ENCODE data around the gene SDHC. TPM values are rescaled to one million over a fixed set of nuclear protein-coding genes. Genes with fewer than 3 reads are reported as not detected.

SDHC gene
- total RNA-seq, 1 donor from 2014 or later: 171 TPM

DNA sequence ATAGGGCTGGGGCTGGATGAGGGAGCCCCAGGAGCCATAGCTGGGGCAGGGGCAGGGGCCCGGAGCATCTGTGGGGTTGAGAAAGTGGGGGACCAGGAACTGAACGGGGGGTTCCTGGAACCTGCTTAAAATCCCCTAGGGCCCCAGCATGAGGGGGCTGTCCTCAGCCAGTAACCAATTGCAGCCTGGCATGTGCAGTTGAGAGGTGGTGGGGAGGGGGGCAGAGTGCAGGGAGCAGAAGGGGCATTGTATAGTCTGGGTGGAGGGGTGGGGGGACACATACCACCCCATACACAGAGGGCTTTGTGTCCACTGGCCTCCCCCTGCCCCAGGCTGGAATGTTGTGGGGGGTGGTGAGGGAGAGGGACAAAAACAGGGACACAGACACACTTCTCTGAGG is 4.3 kb upstream of the SDHC start, which contains the start of gene MPZ:
MPZ (minus strand) TSS at position 101 of the 400 bp plus-strand sequence; CDS start at position 38, 63 bp downstream.
- intact Hi-C loops (cut with micrococcal nuclease): loop anchor here (5.0 to 10.0 kb wide), 3 partner anchors 193 to 435 kb away; partner anchors contain the start of genes DUSP12, NIT1, PFDN2 and USF1

- intact Hi-C loops (cut with micrococcal nuclease): loop anchor here (5.0 to 10.0 kb wide), 2 partner anchors 194 to 433 kb away; partner anchors contain the start of genes DUSP12, NIT1 and PFDN2
Measured at GRCh38 chr1:161311595-161312181, 2.5 kb upstream of the SDHC start.

DNA sequence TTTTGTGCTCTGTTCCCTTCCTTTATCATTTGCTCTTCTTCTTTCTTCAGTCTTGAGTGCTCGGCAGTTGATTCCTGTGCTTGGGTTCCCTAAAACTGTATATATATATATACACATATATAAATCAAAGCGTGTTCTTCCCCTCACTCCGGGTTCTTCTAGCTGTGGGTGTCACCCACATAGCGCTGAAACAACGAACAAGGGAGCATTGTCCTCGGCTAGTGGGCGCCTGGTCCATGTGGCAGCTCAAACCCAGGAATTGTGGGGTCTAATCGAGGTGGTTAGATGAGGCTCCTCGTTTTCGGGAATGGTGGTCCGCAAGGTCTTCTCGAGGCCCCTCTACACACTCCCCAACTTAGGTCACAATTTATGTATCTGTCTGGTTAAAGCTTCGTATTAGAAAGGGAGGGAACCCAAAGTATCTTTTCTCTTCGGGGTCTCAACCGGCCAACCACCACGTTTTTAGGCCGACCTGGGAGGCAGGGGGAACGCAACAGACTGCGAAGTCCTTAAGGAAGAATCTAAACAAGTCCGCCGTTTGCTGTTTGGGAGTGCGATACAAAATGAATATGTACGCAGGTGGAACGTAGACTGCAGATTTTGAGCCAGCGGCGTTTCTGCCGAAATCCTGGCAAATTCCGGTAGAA is 504 bp upstream of the SDHC start:
- intact Hi-C loops (cut with micrococcal nuclease): loop anchor here (1.0 to 10.0 kb wide), 6 partner anchors 7 to 431 kb away; partner anchors contain the start of genes DUSP12, NDUFS2, NIT1 and PFDN2

DNA sequence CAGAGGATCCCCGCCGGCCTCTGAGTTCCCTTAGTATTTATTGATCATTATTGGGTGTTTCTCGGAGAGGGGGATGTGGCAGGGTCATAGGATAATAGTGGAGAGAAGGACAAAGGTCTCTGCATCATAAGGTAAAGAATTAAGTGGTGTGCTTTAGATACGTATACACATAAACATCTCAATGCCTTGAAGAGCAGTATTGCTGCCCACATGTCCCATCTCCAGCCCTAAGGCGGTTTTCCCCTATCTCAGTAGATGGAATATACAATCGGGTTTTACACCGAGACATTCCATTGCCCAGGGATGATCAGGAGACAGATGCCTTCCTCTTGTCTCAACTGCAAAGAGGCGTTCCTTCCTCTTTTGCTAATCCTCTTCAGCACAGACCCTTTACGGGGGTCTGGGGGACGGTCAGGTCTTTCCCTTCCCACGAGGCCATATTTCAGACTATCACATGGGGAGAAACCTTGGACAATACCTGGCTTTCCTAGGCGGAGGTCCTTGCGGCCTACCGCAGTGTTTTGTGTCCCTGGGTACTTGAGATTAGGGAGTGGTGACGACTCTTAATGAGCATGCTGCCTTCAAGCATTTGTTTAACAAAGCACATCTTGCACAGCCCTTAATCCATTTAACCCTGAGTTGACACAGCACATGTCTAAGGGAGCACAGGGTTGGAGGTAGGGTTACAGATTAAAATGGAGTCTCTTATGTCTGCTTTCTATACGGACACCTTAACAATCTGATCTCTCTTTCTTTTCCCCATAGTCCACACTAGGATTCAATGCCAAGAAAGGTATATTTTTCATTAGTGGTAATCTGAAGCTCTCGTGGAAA is 1.9 kb downstream of the SDHC start:
- intact Hi-C loops (cut with micrococcal nuclease): loop anchor here (2.0 to 10.0 kb wide), 2 partner anchors 67 to 429 kb away; partner anchors contain the start of gene DUSP12

- intact Hi-C loops (cut with micrococcal nuclease): no loop called here
Measured at GRCh38 chr1:161324020-161324419, 9.8 kb downstream of the SDHC start.

GRCh38 chr1:161330346-161330745 is 16.2 kb downstream of the SDHC start:
- intact Hi-C loops (cut with micrococcal nuclease): no loop called here

DNA sequence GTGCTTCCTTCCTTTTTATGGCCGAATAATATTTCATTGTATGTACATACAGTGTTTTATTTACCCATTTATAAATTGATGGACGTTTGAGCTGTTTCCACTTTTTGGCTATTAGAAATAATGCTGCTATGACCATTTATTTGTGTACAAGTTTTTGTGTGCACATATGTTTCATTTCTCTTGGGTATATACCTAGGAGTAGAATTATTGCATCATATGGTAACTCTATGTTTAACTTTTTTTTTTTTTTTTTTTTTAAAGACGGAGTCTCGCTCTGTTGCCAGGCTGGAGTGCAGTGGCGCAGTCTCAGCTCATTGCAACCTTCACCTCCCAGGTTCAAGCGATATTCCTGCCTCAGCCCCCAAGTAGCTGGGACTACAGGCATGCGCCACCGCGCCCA is 19.0 kb downstream of the SDHC start:
- intact Hi-C loops (cut with micrococcal nuclease): no loop called here

GRCh38 chr1:161335796-161336195 is 21.6 kb downstream of the SDHC start:
- intact Hi-C loops (cut with micrococcal nuclease): no loop called here

- intact Hi-C loops (cut with micrococcal nuclease): no loop called here
Measured at GRCh38 chr1:161342177-161342576, 28.0 kb downstream of the SDHC start.

DNA sequence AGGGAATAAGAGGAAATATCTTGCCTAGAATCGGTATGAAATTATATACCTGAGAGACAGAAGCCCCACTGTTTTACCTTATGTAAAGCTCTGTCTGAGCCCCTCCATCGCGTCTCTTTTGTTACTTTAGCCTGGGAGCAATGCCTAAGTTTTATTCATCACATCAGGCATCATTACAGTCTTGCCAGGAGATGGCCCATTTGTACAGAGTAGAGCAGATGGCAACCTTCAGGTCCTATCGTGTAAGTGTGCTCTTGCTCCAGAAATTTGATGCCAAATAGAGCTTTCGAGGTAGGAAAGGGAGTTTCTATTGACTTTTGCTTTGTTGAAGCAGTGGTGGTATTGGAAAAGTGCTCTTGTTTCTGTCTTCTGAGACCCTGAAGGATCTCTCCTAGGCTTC is 28.6 kb downstream of the SDHC start:
- intact Hi-C loops (cut with micrococcal nuclease): no loop called here

- intact Hi-C loops (cut with micrococcal nuclease): no loop called here
Measured at GRCh38 chr1:161350671-161351070, 36.5 kb downstream of the SDHC start.

DNA sequence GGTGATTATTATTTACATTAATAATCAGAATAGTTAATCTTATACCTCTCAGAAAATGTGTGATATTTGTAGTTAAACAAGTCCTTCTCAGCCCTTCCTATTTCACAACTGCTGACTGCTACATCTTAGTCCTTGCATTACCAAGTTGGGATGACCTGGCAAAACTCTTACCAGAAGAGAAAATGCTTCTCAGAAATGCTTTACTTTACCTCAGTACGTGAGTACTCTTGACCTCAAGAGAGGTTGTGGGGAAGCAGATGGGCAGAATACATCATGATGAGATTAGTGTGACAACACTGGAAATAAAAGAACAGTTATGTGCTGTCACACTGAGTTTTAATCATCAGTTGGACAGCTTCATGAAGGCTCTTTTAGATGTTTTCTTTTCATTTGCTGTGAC is 37.3 kb downstream of the SDHC start:
- intact Hi-C loops (cut with micrococcal nuclease): no loop called here

GRCh38 chr1:161357073-161357472 is 42.9 kb downstream of the SDHC start:
- intact Hi-C loops (cut with micrococcal nuclease): no loop called here

GRCh38 chr1:161359291-161359690 is 45.1 kb downstream of the SDHC start:
- intact Hi-C loops (cut with micrococcal nuclease): no loop called here

- intact Hi-C loops (cut with micrococcal nuclease): no loop called here
Measured at GRCh38 chr1:161364332-161364731, 50.2 kb downstream of the SDHC start.

GRCh38 chr1:161365207-161365606 is 51.0 kb downstream of the SDHC start:
- intact Hi-C loops (cut with micrococcal nuclease): no loop called here

- intact Hi-C loops (cut with micrococcal nuclease): no loop called here
Measured at GRCh38 chr1:161367684-161368400, 53.7 kb downstream of the SDHC start, which contains the start of gene CFAP126. Gene CFAP126 (minus strand): TSS chr1:161367876. CDS start chr1:161367868, 8 bp downstream.

DNA sequence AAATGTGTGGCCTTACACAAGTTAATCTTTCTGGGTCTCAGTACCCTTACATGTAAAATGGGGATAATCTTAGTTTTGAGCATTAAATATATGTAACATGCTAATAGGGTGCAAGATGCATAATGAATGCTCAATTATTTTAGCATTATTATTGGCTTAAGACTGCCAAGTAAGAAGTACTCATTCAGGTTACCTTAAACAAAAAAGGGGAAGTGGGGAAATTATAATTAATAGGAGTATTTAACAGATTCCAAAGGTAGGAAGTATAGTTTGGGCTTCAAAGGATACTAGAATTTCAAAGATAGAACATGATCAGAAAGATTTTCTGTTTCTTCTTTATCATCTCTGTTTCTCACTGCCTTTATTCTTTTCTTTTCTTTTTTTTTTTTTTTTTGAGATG is 59.3 kb downstream of the SDHC start:
- intact Hi-C loops (cut with micrococcal nuclease): no loop called here

GRCh38 chr1:161374373-161374772 is 60.2 kb downstream of the SDHC start:
- intact Hi-C loops (cut with micrococcal nuclease): no loop called here

- intact Hi-C loops (cut with micrococcal nuclease): no loop called here
Measured at GRCh38 chr1:161378014-161378413, 63.8 kb downstream of the SDHC start.

- intact Hi-C loops (cut with micrococcal nuclease): no loop called here
Measured at GRCh38 chr1:161379071-161379470, 64.9 kb downstream of the SDHC start.
